D721Med (cell line): ENCODE measurements around the gene LYST.

Experiments
- DNase-seq: peaks from one replicate; pipeline ENCODE4 v3.0.0; 2011; ENCODE audit warnings: low spot score; ENCODE audit not compliant: insufficient read length
- FAIRE-seq: peaks from 2 replicates; lab custom pipeline; 2011; peaks lifted over from hg19 to GRCh38; lab: Jason Lieb, UNC
- TF ChIP-seq, protein P1 (sequence below): IDR thresholded peaks from 2 replicates; pipeline ENCODE4 v1.5.1; 2012; ENCODE audit warnings: mild to moderate bottlenecking, control low read depth; ENCODE audit not compliant: insufficient read depth; ENCODE audit errors: missing control alignments

Gene LYST

DNA sequence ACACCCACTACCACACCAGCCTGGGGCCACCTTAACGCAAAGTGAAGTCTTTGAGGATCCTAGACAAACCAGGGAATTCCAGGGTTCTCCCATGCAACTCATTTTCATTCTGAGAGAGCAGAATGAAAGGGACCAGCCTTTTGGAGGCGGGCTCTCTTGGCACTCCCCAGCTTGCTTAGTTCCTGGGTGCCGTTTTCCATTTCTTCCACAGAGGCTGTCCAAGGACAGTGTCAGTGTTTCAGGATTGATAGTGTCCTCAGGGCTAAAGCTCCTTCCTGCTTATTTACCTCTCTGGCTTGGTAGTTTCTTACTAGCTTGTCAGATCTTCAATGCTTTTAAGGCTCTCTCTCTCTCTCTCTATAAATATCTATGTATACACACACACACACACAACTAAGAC, 187.1 kb downstream of the LYST start:
- FAIRE-seq (no peak), DNase-seq (no peak)
- TF ChIP-seq, protein P1, sequence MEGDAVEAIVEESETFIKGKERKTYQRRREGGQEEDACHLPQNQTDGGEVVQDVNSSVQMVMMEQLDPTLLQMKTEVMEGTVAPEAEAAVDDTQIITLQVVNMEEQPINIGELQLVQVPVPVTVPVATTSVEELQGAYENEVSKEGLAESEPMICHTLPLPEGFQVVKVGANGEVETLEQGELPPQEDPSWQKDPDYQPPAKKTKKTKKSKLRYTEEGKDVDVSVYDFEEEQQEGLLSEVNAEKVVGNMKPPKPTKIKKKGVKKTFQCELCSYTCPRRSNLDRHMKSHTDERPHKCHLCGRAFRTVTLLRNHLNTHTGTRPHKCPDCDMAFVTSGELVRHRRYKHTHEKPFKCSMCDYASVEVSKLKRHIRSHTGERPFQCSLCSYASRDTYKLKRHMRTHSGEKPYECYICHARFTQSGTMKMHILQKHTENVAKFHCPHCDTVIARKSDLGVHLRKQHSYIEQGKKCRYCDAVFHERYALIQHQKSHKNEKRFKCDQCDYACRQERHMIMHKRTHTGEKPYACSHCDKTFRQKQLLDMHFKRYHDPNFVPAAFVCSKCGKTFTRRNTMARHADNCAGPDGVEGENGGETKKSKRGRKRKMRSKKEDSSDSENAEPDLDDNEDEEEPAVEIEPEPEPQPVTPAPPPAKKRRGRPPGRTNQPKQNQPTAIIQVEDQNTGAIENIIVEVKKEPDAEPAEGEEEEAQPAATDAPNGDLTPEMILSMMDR, result no peak

DNA sequence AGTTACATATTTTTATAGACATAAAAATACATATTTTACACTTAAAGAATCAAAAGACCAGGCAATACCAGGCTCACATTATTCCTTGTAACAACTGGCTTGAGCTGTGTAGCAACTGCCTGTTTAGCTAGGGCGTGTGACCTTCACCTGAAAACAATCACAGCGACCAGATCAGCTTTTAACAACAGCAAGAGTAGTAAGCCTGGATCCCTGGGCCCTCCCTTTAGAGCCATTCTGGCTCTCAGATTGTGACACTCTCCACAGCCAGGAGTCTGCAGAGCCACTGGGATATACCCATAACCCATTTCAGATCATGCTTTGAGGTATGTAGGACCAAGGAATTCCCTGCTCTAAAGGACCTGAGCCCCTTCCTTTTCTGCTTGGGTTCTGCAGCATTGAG, 187.7 kb downstream of the LYST start:
- FAIRE-seq (no peak), DNase-seq (no peak)
- TF ChIP-seq, protein P1, result no peak

DNA sequence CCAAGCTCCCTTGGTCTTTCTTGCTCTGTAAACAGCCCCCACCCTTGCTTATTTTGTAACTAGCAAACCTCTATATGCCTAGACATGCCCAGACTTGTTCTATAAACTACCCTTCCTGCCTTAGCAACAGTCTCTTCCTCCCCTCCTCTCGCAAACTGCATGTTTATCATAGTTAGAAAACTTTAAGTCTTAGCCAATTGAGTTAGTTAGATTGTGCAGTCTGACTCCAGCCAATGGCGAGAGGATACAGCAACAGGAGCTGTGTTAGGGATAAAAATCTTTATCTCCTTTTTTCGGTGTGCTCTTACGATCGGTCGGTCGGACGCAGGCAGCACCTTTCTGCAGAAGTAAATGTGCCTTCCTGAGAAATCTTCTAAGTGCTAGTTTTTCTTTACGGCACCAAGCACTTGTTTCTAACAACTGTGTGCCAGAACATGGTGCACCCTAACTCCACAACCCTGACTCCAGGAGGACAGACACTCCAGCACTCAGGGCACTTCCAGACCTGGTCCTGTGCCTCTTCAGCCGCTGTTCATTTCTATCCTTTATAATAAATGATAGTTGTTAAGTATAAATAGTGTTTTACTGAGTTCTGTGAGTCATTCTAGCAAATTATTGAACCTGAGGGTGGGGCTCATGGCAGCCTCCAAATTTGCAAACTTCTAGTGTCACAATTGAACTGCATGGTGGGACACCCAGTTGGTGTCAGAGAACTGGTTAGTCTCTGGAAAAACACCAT, 191.4 kb downstream of the LYST start:
- TF ChIP-seq, protein P1, result no peak
- DNase-seq (no peak), FAIRE-seq (no peak)

DNA sequence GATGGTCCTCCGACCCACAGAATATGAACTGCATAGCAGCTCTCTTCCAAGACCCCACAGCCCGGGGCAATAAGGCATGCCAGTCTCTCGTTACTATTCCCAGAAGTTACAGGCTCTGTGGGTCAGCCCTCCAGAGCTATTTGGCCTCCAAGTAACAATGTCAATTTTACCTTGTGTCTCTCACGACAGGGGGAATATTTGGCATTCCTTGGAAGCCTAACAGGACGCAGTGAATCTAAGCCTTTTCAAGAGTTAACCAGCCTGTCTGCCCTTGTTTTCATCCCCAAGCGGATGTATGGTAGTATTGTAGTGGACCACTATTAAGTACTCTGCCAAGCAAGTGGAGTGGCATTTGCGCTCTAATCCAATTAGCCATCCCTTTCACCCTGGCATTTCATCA, 192.7 kb downstream of the LYST start:
- FAIRE-seq, result no peak
- DNase-seq, result no peak
- TF ChIP-seq, protein P1, result no peak

DNA sequence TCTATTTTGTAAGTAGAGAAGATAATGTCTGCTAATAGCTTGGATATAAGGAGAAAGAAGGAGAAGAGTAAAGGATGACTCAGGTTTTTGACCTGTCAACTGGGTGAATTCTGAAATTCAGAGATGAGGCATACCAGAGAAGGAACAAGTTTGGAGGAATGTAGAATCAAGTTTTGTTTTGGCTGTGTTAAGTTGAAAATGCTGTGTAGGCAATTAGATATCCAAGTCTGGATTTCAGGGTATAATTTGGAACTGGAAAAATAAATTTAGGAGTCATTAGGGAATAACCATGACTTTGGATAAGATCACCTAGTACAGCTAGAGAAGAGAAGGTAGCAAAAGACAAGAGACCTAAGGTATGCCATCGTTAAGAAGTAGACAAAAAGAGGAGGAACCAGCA, 194.7 kb downstream of the LYST start:
- TF ChIP-seq, protein P1, result no peak
- no peak for DNase-seq
- no peak for FAIRE-seq

DNA sequence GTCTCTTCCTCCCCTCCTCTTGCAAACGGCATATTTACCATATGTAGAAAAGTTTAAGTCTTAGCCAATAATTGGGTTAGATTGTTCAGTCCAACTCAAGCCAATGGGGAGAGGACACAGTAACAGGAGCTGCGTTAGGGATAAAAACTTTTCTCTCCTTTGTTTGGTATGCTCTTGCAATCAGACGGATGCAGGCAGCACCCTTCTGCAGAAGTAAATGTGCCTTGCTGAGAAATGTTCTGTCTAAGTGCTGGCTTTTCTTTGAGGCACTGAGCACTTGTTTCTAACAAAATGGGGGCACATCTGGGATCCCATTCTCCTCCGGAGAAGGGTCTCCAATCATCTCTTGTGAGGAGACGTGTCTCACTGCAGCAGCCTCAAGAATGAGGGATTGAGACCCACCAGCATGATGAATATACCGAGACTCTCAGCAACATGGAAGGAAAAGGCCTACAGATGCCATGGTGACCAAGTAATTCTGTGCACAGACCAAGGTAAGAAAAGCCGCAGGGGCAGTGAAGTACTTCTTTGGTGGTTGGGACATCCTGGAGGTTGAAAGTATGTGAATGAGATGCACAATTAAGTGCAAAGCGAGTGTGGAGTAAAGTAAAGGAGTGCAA, 196.4 kb downstream of the LYST start:
- no peak for FAIRE-seq
- TF ChIP-seq, protein P1, result no peak
- no peak for DNase-seq

DNA sequence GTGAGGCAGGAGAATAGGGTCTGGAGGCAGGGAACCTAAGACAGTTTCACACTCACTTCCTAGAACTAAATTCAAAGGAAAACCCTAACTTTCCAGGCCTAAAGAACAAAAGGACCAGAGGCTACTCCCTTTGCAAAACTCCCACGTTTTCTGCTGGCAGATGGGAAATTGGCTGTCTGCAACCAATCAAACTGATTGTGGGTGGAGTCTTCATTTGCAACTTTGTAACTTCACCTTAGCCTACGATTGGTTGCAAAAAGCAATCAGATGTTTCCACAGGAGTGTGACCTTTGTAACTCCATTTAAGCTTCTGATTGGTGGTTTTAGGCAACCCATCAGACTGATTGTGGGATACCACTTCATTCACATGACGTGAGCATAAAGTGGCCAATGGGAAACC, 197.4 kb downstream of the LYST start:
- no peak for FAIRE-seq
- no peak for DNase-seq
- TF ChIP-seq, protein P1, result no peak
